Measurements from ENCODE around the gene CMPK2. TPM values are rescaled to one million over a fixed set of nuclear protein-coding genes. Genes with fewer than 3 reads are reported as not detected.

The CMPK2 gene
- total and polyA plus RNA-seq, 4 donors, result 5.7 to 14.8 (median 11.2) TPM

DNA sequence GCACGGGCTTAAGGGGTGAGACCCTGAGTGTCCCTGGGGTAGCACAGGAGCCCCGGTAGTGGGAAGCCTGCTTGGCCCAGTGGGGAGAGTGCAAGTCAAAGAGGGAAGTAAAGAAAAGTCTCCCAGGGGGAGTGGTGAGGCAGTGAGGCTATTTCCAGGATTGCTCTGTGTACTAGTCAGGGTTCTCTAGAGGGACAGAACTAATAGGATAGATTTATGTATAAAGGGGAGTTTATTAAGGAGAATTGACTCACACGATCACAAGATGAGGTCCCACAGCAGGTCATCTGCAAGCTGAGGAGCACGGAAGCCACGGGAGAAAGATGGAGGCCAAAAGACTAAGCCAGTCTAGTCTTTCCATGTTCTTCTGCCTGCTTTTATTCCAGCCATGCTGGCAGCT is 45.5 kb downstream of the CMPK2 start:
- Histone ChIP-seq H3K27ac (ENCODE audit: low read depth in 1 of 2, low read length in 1 of 2) (no peak overlapping the region), H3K4me1 (ENCODE audit: control insufficient read depth in 5 of 5, insufficient read depth in 5 of 5, low read length in 5 of 5) (peaks cover 0 to 3% (median 0%) of the 10 kb centered on the region in 5 donors), H3K27me3 (ENCODE audit: control insufficient read depth in 3 of 3, insufficient read depth in 3 of 3, low read length in 2 of 3) (peaks cover 0 to 3% (median 0%) of the 10 kb centered on the region in 3 donors), H3K4me3 (no peak overlapping the region), H3K36me3 (ENCODE audit: control insufficient read depth in 4 of 4, insufficient read depth in 4 of 4, low read length in 4 of 4) (no peaks in the 10 kb centered on the region), H3K9me3 (ENCODE audit: control insufficient read depth in 4 of 4, insufficient read depth in 3 of 4, low read length in 3 of 4) (no peaks in the 10 kb centered on the region), H3K9ac (ENCODE audit: insufficient read depth in 1 of 2, low read length in 2 of 2) (no peak overlapping the region)
- DNase-seq (no peak), ATAC-seq (ENCODE audit: insufficient read depth, low FRiP score) (no peak)
- 77 to 88% methylated on average over 5 of the region's 5 CpGs for WGBS, 2 donors
- TF ChIP-seq CTCF (IDR thresholded peaks at IDR 0.05; ENCODE audit: control extremely low read depth, extremely low read depth), result no peak

GRCh38 chr2:6819668-6820067 is 46.0 kb downstream of the CMPK2 start:
- Histone ChIP-seq H3K36me3 (ENCODE audit: control insufficient read depth in 4 of 4, insufficient read depth in 4 of 4, low read length in 4 of 4) (no peaks in the 10 kb centered on the region), H3K27ac (ENCODE audit: low read depth in 1 of 2, low read length in 1 of 2) (no peak overlapping the region), H3K4me3 (no peak overlapping the region), H3K9ac (ENCODE audit: insufficient read depth in 1 of 2, low read length in 2 of 2) (no peak overlapping the region), H3K9me3 (ENCODE audit: control insufficient read depth in 4 of 4, insufficient read depth in 3 of 4, low read length in 3 of 4) (no peaks in the 10 kb centered on the region), H3K27me3 (ENCODE audit: control insufficient read depth in 3 of 3, insufficient read depth in 3 of 3, low read length in 2 of 3) (peaks cover 0 to 3% (median 0%) of the 10 kb centered on the region in 3 donors), H3K4me1 (ENCODE audit: control insufficient read depth in 5 of 5, insufficient read depth in 5 of 5, low read length in 5 of 5) (peaks cover 0 to 3% (median 0%) of the 10 kb centered on the region in 5 donors)
- TF ChIP-seq CTCF (IDR thresholded peaks at IDR 0.05; ENCODE audit: control extremely low read depth, extremely low read depth), result no peak
- 95% methylated on average over 3 of the region's 3 CpGs for WGBS, 2 donors
- no peak for DNase-seq
- ATAC-seq (ENCODE audit: insufficient read depth, low FRiP score), result no peak

DNA sequence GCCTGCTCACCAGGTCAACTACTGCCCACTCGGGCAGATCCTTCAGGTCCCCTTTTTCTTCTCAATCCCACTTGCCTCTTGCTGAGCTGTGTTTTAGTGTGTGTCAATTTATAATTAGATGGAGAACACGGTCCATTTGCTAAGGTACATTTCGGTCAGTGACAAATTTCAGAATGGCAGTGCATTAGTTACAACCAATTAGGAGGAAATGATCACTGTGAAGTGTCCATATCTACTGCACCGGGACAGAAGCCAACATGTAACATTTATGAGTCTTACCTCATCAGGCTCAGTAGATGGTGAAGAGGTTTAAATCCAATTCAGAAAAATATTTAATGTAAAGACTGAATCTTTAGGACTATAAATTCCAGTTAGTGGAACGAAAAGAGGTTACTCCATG is 47.7 kb downstream of the CMPK2 start:
- 87 to 90% methylated on average over 5 of the region's 5 CpGs for WGBS, 2 donors

More for the DNA sequence above, 47.7 kb downstream of the CMPK2 start:
- no peak overlapping the region for H3K27ac ChIP-seq (ENCODE audit: low read depth in 1 of 2, low read length in 1 of 2)
- no peak for TF ChIP-seq CTCF (IDR thresholded peaks at IDR 0.05; ENCODE audit: control extremely low read depth, extremely low read depth)
- peaks cover 0 to 3% (median 0%) of the 10 kb centered on the region in 3 donors for H3K27me3 ChIP-seq (ENCODE audit: control insufficient read depth in 3 of 3, insufficient read depth in 3 of 3, low read length in 2 of 3)
- H3K36me3 ChIP-seq (ENCODE audit: control insufficient read depth in 4 of 4, insufficient read depth in 4 of 4, low read length in 4 of 4), result no peaks in the 10 kb centered on the region
- DNase-seq, result no peak
- no peak overlapping the region for H3K9ac ChIP-seq (ENCODE audit: insufficient read depth in 1 of 2, low read length in 2 of 2)
- ATAC-seq (ENCODE audit: insufficient read depth, low FRiP score), result no peak
- H3K4me1 ChIP-seq (ENCODE audit: control insufficient read depth in 5 of 5, insufficient read depth in 5 of 5, low read length in 5 of 5), result peaks cover 0 to under 1% (median 0%) of the 10 kb centered on the region in 5 donors
- no peaks in the 10 kb centered on the region for H3K9me3 ChIP-seq (ENCODE audit: control insufficient read depth in 4 of 4, insufficient read depth in 3 of 4, low read length in 3 of 4)
- H3K4me3 ChIP-seq, result no peak overlapping the region
